NB4 (cell line): ENCODE data around the gene IQCK.

Source experiments
- DNase-seq: peaks from one replicate; pipeline ENCODE4 v3.0.0; 2010; ENCODE audit warnings: low read depth
- H3K4me3 ChIP-seq: one replicate; pipeline ENCODE4 v1.5.1; 2011; ENCODE audit warnings: mild to moderate bottlenecking, low read depth, low read length, moderate library complexity
- MYC ChIP-seq: IDR thresholded peaks from 2 replicates; pipeline ENCODE4 v1.6.1; 2011; ENCODE audit warnings: low read depth, low read length
- POLR2A ChIP-seq: IDR thresholded peaks from 2 replicates; pipeline ENCODE4 v1.6.1; 2011; ENCODE audit warnings: mild to moderate bottlenecking; ENCODE audit not compliant: insufficient read length; ENCODE audit errors: extremely low read depth
- TF ChIP-seq, protein P1 (sequence below): IDR thresholded peaks from 2 replicates; pipeline ENCODE4 v1.6.1; 2011; ENCODE audit warnings: low read depth, low read length
- TF ChIP-seq, protein P2 (sequence below): IDR thresholded peaks from one replicate; pipeline ENCODE4 v1.5.1; 2012; ENCODE audit warnings: low read depth, low read length

Gene IQCK

DNA sequence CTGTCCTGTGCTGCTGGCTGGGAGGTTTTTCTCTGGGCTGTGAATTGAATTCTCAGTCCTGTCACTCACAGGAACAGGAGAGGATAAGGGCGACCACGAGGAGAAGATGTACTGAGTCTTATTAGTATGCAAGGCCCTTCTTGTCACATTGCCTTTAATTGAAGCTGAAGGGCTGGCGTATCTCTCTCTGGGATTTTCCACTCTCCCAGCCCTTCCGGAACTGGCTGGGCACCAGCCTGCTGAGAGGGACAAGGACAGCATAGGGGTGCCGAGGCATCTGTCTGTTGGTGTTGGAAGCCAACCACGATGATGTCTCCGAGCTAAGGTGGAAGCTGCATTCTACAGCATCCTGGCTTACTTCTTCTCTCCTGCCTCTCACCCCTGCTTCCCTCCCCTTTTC, 133.4 kb downstream of the IQCK start:
- DNase-seq = no peak
- H3K4me3 ChIP-seq = no peak overlapping the region
- no peak for TF ChIP-seq POLR2A
- TF ChIP-seq, protein P1, sequence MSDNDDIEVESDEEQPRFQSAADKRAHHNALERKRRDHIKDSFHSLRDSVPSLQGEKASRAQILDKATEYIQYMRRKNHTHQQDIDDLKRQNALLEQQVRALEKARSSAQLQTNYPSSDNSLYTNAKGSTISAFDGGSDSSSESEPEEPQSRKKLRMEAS = no peak
- TF ChIP-seq, protein P2, sequence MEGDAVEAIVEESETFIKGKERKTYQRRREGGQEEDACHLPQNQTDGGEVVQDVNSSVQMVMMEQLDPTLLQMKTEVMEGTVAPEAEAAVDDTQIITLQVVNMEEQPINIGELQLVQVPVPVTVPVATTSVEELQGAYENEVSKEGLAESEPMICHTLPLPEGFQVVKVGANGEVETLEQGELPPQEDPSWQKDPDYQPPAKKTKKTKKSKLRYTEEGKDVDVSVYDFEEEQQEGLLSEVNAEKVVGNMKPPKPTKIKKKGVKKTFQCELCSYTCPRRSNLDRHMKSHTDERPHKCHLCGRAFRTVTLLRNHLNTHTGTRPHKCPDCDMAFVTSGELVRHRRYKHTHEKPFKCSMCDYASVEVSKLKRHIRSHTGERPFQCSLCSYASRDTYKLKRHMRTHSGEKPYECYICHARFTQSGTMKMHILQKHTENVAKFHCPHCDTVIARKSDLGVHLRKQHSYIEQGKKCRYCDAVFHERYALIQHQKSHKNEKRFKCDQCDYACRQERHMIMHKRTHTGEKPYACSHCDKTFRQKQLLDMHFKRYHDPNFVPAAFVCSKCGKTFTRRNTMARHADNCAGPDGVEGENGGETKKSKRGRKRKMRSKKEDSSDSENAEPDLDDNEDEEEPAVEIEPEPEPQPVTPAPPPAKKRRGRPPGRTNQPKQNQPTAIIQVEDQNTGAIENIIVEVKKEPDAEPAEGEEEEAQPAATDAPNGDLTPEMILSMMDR = no peak
- TF ChIP-seq MYC = no peak

DNA sequence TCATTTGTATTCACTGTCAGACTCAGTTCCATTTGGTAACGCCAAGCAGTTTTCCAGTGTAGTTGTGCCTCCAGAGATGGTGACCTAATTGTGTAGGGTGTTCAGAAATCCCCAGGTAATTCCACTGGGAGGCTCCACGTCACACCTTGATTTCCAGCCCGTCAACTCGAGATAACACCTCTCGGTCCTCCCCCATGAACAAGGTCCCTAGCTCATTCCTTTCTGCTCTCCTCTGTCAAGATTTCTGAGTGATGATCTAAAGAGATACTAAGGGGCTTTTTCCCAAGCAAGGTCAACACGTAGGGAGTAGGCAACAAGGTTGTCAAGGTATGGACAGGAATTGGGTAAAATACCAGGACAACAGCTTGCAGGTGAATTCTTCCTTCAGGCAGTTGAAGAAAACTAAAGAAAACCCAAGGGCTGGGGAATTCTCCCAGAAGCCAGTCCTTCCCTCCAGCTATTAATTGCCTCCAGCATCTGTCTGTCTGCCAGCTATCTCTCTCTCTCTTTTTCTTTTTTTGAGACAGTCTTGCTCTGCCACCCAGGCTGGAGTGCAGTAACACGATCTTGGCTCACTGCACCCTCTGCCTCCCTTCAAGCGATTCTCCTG, 135.2 kb downstream of the IQCK start:
- DNase-seq = no peak
- TF ChIP-seq POLR2A (no peak), MYC (no peak)
- TF ChIP-seq, protein P2 = no peak
- TF ChIP-seq, protein P1 = no peak

DNA sequence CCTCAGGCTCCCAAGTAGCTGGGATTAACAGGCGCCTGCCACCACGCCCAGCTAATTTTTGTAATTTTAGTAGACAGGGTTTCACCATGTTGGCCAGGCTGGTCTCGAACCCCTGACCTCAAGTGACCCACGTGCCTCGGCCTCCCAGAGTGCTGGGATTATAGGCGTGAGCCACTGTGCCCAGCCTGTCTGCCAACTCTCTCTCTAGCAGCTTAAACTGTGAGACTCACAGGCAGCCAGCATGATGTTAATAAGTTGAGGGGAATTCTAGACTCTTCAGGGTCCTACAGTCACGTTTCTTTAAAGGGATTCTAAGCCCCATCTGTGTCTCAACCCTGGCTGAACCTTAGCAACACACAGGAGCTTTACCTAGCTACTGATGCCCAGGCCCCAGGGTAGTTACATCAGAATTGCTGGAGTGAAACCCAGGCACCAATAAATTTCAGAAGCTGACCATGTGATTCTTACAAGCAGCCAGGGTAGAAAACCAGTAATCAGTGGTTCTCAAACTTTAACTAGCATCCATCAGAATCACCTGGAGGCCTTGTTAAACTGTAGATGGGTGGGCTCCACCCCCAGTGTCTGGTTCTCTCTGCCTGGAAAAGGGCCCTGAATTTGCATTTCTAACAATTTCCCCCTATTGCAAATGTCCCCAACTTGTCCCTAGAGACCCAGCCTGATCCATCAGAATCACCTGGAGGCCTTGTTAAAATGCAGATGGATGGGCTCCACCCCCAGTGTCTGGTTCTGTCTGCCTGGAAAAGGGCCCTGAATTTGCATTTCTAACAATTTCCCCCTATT, 135.9 kb downstream of the IQCK start:
- H3K4me3 ChIP-seq = no peak overlapping the region
- DNase-seq = no peak
- TF ChIP-seq, protein P2 = no peak
- TF ChIP-seq POLR2A = no peak
- TF ChIP-seq, protein P1 = no peak
- TF ChIP-seq MYC = no peak

More for the DNA sequence above, 135.2 kb downstream of the IQCK start:
- no peak overlapping the region for H3K4me3 ChIP-seq

DNA sequence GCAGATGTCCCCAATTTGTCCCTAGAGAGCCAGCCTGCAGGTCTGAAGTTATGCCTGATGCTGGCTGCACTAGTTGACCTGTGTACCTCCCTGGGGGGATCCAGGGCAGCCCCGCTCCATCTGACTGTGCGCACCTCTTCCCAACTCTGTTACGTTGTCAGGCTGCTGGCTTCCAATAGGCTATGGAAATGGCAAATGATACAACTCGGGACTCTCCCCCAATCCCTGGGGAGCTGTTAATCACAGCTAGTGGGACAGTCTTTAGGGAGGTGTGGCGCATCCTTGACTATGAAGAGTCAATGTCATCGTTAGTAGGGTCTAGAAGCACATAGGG, 136.4 kb downstream of the IQCK start:
- DNase-seq = peak; percentile 6
- TF ChIP-seq, protein P1 = no peak
- TF ChIP-seq, protein P2 = no peak
- no peak for TF ChIP-seq POLR2A
- no peak for TF ChIP-seq MYC
- H3K4me3 ChIP-seq = no peak overlapping the region

DNA sequence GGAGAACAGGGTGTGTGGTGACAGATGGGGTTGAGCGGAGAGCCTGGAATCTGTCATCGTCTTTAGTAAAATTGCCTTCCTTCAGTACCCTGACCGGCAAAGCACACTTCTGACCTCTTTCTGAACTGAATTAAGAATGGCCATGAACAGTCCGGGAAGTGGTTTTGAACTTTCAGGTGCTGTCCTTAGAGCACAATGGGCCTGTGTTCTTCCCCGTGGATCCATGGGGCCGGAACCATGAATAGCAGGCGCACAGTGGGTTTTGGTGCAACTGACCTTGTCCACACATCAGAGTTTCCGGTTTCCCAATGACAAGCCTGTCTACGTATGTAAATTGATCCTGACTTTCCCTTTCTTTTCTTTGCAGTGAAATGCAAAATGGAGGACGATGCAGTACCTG, 138.0 kb downstream of the IQCK start:
- TF ChIP-seq POLR2A (no peak), MYC (no peak)
- TF ChIP-seq, protein P1 = no peak
- no peak for DNase-seq
- H3K4me3 ChIP-seq = no peak overlapping the region

DNA sequence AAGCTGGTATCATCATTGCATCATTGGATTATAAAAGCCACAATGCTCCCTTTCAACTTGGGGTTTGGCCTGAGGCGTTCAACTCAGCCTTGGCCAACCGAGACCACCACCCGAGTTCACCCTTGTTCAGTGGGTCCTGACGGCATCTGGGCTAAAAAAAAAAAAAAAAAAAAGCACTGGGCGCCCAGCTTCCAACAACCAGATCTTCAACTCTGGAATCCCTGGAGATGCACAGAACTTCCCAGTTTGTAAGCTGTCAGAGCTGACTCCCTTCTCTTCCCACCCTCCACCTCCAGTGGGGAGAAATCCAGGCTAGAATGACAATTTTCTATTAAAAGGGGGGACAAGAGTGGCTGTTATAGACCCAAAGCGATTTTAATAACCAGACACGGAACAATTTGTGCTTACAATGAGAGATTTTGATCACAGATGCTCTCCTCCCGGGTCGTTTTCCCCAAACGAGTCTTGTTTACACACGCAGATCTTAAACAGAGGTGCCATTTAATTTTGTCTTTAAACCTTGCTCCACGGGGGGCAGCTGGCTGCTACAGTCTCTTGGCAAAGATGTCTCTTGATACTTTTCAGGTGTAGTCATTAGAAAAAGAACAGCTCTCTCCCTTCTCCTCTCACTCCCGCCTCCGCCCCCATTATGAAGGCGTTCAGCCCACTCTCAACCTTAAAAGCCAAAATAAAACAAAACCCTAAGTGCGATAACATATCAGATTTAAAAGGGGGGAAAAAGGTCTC, 139.7 kb downstream of the IQCK start:
- H3K4me3 ChIP-seq = no peak overlapping the region
- DNase-seq = no peak
- TF ChIP-seq MYC = no peak
- TF ChIP-seq, protein P2 = no peak
- TF ChIP-seq, protein P1 = no peak
